Naive thymus-derived CD4-positive, alpha-beta T cell (primary cell): ENCODE results near the gene KDM4B. TPM values are rescaled to one million over a fixed set of nuclear protein-coding genes. Genes with fewer than 3 reads are reported as not detected.

ENCODE experiments used
- ATAC-seq: fragments of 150-1000 bp; cut with Tn5 transposase; 2 replicates; pipeline ENCODE4 v1.10.0; 2021; ENCODE audit warnings: mild to moderate bottlenecking, moderate library complexity
- CTCF ChIA-PET: fragments of 350-600 bp; sonication (Branson Sonifier 250); formaldehyde crosslinking; loops from one replicate; lab custom pipeline; 2021; ENCODE audit warnings: antibody characterized with exemption; lab: Charles Lee
- POLR2A ChIA-PET: fragments of 350-600 bp; sonication (Branson Sonifier 250); formaldehyde crosslinking; loops from one replicate; lab custom pipeline; 2021; ENCODE audit warnings: antibody characterized with exemption, inconsistent platforms; lab: Charles Lee
- DNase-seq, 9 donors: peaks; one replicate each; pipeline versions ENCODE4 v3.0.0 to v3.0.0-alpha.2; 2020 to 2022; ENCODE audit warnings: mixed read lengths in 1 of 9
- H3K27ac ChIP-seq: one replicate; pipeline ENCODE4 v1.7.0; 2013; ENCODE audit warnings: mild to moderate bottlenecking, low read depth, low read length, moderate library complexity
- H3K27me3 ChIP-seq, 2 donors: one replicate each; pipeline ENCODE4 v1.7.0; 2013; ENCODE audit warnings: low read length in 2 of 2, mild to moderate bottlenecking in 2 of 2, moderate library complexity in 2 of 2; ENCODE audit not compliant: control insufficient read depth in 2 of 2, insufficient read depth in 2 of 2
- H3K36me3 ChIP-seq, 3 experiments: 1 replicate in 2 of 3; 2 replicates in 1 of 3; pipeline ENCODE4 v1.7.0; 2013; ENCODE audit warnings: low read length in 3 of 3, mild to moderate bottlenecking in 3 of 3, moderate library complexity in 1 of 3; ENCODE audit not compliant: insufficient read depth in 3 of 3, control insufficient read depth in 2 of 3
- H3K4me1 ChIP-seq, 2 donors: one replicate each; pipeline ENCODE4 v1.7.0; 2013; ENCODE audit warnings: low read length in 2 of 2, mild to moderate bottlenecking in 2 of 2, moderate library complexity in 1 of 2; ENCODE audit not compliant: control insufficient read depth in 2 of 2, insufficient read depth in 2 of 2
- H3K4me3 ChIP-seq: 2 replicates; pipeline ENCODE4 v1.7.0; 2013; ENCODE audit warnings: mild to moderate bottlenecking, low read length
- H3K9me3 ChIP-seq, 3 experiments: 1 replicate in 2 of 3; 2 replicates in 1 of 3; pipeline ENCODE4 v1.7.0; 2013; ENCODE audit warnings: low read length in 3 of 3; ENCODE audit not compliant: control insufficient read depth in 2 of 3
- H3K27ac Mint-ChIP-seq, 9 donors: one replicate each; pipeline ENCODE4 v1.8.0; 2020 to 2022; ENCODE audit warnings: mixed read lengths in 9 of 9, mild to moderate bottlenecking in 8 of 9, moderate library complexity in 5 of 9, inconsistent platforms in 2 of 9
- H3K27me3 Mint-ChIP-seq, 5 donors: one replicate each; pipeline ENCODE4 v1.8.0; 2021 to 2022; ENCODE audit warnings: mixed read lengths in 5 of 5, mild to moderate bottlenecking in 1 of 5
- H3K36me3 Mint-ChIP-seq, 5 donors: one replicate each; pipeline ENCODE4 v1.8.0; 2020 to 2022; ENCODE audit warnings: mixed read lengths in 5 of 5, mild to moderate bottlenecking in 3 of 5, inconsistent platforms in 1 of 5
- H3K4me1 Mint-ChIP-seq, 7 donors: one replicate each; pipeline ENCODE4 v1.8.0; 2020 to 2022; ENCODE audit warnings: mixed read lengths in 7 of 7, mild to moderate bottlenecking in 3 of 7, inconsistent platforms in 1 of 7
- H3K4me3 Mint-ChIP-seq, 10 donors: one replicate each; pipeline ENCODE4 v1.8.0; 2020 to 2022; ENCODE audit warnings: mild to moderate bottlenecking in 10 of 10, mixed read lengths in 10 of 10, moderate library complexity in 6 of 10, inconsistent platforms in 2 of 10
- H3K9me3 Mint-ChIP-seq, 11 donors: one replicate each; pipeline ENCODE4 v1.8.0; 2020 to 2022; ENCODE audit warnings: mixed read lengths in 11 of 11, mild to moderate bottlenecking in 4 of 11, inconsistent platforms in 1 of 11, moderate library complexity in 1 of 11
- intact Hi-C, 2 donors: fragments of 100-400 bp; cut with micrococcal nuclease; formaldehyde crosslinking; loops; one replicate each; pipeline ENCODE4 v1.15.1; 2023
- polyA plus RNA-seq, 2 donors: library from polyadenylated mRNA; unstranded; fragments of 300-500 nt; fragmentation: Illumina TruSeq; gene quantifications; one replicate each; pipeline ENCODE4 v1.2.3, GENCODE V29; 2021
- total RNA-seq, 6 experiments: library from RNA in 5 of 6; stranded (reverse) in 5 of 6; gene quantifications; 1 replicate in 5 of 6; 2 replicates in 1 of 6; pipeline ENCODE4 v1.2.3 and lab custom pipeline; 2021 to 2026

KDM4B gene
- total and polyA plus RNA-seq, 7 experiments from 2014 or later: 8.1 to 78.0 (median 46.7) TPM

DNA sequence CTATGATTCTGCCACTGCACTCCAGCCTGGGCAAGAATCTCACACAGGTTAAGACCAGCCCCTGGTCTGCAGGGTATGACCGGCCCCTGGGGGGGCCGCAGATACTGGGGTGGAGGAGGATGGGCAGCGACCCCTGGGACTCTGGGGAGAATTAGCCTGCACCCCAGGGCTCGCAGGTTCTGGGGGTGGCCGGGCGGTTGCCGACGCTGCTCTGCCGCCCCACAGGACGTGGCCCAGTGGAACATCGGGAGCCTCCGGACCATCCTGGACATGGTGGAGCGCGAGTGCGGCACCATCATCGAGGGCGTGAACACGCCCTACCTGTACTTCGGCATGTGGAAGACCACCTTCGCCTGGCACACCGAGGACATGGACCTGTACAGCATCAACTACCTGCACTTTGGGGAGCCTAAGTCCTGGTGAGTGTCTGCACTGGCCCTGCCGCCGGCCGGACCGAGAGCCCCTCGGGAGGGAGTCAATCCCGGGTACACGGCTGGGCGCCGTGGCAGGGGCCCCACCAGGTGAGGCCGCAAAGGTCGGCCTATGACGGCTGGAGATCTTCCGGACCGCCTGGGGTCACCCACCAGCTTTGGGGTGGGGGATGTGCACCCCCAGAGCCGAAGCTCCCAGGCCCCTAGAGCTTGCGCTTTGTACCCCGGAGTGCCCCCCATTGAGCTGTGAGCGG, 78.5 kb downstream of the KDM4B start:
- no peaks in the 10 kb centered on the region for H3K27me3 ChIP-seq
- peaks cover 0 to 2% (median 0%) of the 10 kb centered on the region in 11 donors for H3K9me3 Mint-ChIP-seq
- intact Hi-C loops: loop anchor here (5.0 kb wide), 2 partner anchors 105 to 530 kb away; no protein-coding TSS in a partner anchor

DNA sequence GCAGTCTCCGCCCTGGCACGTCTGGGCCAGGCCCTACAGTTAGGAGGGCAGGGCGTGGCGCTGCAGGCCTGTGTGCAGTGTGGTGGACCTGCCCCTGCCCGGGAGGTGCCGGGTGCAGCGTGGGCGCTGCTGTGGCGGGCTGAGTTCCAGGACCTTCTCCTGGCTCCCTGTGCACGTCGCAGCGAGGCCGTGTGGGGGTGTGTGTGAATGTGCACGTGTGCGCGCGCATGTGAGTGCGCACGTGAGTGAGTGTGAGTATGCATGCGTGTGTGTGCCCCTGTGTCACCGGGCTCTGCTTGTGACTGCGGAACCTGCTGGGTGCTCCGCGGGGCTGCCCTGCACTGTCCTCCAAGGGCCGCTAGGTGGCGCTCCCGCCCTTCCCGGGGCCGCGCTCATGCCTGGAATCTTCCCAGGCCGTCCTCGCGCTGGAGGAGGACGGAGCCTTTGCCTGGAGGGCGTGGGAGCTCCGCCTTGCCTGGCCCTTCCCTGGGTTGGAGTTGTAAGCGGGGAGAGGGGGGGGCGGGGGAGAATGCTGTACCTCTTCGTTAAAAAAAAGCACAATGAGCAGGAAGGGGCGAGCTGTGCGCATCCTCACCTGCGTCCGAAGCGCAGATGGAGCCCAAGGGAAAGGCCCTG, 79.3 kb downstream of the KDM4B start:
- Mint-ChIP-seq H3K4me3 (no peak overlapping the region), H3K9me3 (peaks cover 0 to under 1% (median 0%) of the 10 kb centered on the region in 11 donors), H3K27me3 (no peaks in the 10 kb centered on the region), H3K4me1 (peaks cover 0 to 5% (median 3%) of the 10 kb centered on the region in 7 donors), H3K27ac (no peak overlapping the region), H3K36me3 (peaks cover 0 to 10% (median 0%) of the 10 kb centered on the region in 5 donors)
- Histone ChIP-seq H3K4me3 (no peak overlapping the region), H3K36me3 (peaks cover 0 to 47% (median 0%) of the 10 kb centered on the region in 3 experiments), H3K27ac (no peak overlapping the region), H3K27me3 (no peaks in the 10 kb centered on the region), H3K4me1 (no peaks in the 10 kb centered on the region), H3K9me3 (no peaks in the 10 kb centered on the region)
- DNase-seq (peak in 8 of 9 donors; percentile 31 to 72 (median 52)), ATAC-seq (peak; percentile 90)
- POLR2A ChIA-PET: no interaction called here
- intact Hi-C loops: loop anchor here (1.0 to 5.0 kb wide), 3 partner anchors 104 to 529 kb away; no protein-coding TSS in a partner anchor
- CTCF ChIA-PET: no interaction called here

More for the DNA sequence above, 78.5 kb downstream of the KDM4B start:
- no peaks in the 10 kb centered on the region for H3K27me3 Mint-ChIP-seq
- H3K36me3 ChIP-seq: peaks cover 0 to 45% (median 0%) of the 10 kb centered on the region in 3 experiments
- no peak overlapping the region for H3K27ac Mint-ChIP-seq
- H3K4me3 Mint-ChIP-seq: no peak overlapping the region
- no peaks in the 10 kb centered on the region for H3K9me3 ChIP-seq
- no peak overlapping the region for H3K27ac ChIP-seq
- no peak for DNase-seq
- no peak for ATAC-seq
- ChIA-PET CTCF (interaction anchor here (0.7 kb wide), 1 partner anchor 105 kb away, joined by 3 read pairs; no protein-coding TSS in a partner anchor), POLR2A (no interaction called here)
- H3K4me1 Mint-ChIP-seq: peaks cover 0 to 5% (median 3%) of the 10 kb centered on the region in 7 donors
- H3K4me3 ChIP-seq: no peak overlapping the region
- peaks cover 0 to 16% (median 0%) of the 10 kb centered on the region in 5 donors for H3K36me3 Mint-ChIP-seq
- H3K4me1 ChIP-seq: no peaks in the 10 kb centered on the region

DNA sequence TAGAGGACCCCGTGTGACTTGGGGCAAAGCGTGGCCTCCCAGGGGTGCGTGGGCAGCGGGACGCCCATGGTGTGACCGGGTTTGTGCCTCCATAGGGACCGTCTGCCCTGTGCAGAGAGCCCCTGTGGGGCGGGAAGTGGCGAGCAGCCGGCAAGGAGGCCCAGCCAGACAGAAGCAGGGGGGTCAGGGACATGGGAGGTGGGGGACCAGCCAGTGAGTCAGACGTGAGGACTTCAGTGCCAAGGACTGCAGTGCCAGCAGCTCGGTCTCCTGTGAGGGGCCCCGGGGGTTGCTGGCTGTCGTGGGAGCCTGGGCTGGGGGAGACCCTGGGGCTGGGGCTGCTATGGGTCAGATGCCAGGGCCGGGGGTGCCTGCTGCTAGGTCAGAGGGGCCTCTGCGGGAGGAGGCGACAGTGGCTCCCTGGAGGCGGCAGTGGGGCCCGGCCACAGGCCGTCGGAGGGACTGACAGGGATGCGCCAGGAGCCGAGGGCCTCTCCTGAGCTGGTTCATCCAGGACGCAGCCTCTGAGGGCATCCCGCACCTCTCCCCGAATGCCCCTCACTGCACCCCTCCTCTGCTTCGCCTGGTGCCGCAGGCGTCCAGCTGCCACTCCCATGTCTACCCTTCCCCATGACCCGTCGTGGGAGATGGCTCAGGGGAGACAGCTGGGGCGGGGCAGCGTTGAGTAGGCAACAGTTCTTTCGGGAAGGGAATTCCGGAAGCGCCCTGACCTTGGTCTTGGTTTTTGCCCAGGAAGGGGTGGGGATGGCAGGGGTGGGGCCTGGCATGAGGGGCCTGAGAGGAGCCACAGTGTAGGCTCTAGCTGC, 80.0 kb downstream of the KDM4B start:
- CTCF ChIA-PET: no interaction called here
- no peak overlapping the region for H3K4me3 Mint-ChIP-seq
- no peaks in the 10 kb centered on the region for H3K9me3 Mint-ChIP-seq

DNA sequence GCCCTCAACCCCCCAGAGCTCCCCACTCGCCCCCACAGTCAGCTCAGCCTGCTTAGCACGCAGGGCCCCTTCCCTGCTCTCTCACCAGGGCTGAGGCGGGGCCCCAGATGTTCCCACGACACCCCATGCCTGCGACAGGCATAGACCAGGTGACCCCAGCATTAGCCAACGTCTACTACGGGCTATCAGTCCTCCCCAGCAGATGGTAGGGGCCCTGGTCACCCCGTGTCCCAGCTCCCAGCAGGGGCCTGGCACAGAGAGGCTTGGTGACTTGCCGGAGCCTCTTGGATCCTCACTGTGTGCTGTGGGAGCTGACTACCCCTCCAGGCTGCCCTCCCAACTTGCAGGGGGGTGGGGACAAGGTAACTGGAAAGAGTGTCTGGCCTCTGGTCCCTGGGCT, 80.6 kb downstream of the KDM4B start:
- ChIA-PET POLR2A (interaction anchor here (0.6 kb wide), 1 partner anchor 971 kb away, joined by 3 read pairs; no protein-coding TSS in a partner anchor), CTCF (interaction anchor here (0.6 kb wide), 1 partner anchor 281 kb away, joined by 3 read pairs; no protein-coding TSS in a partner anchor)
- Mint-ChIP-seq H3K4me3 (no peak overlapping the region), H3K36me3 (peaks cover 0 to 6% (median 0%) of the 10 kb centered on the region in 5 donors), H3K27me3 (no peaks in the 10 kb centered on the region), H3K9me3 (no peaks in the 10 kb centered on the region), H3K27ac (no peak overlapping the region), H3K4me1 (peaks cover 0 to 4% (median 3%) of the 10 kb centered on the region in 7 donors)
- DNase-seq (no peak), ATAC-seq (no peak)
- intact Hi-C loops: loop anchor here (5.0 kb wide), 2 partner anchors 103 to 528 kb away; no protein-coding TSS in a partner anchor
- H3K36me3 ChIP-seq: peaks cover 0 to 53% (median 0%) of the 10 kb centered on the region in 3 experiments
- H3K27me3 ChIP-seq: no peaks in the 10 kb centered on the region
- no peaks in the 10 kb centered on the region for H3K9me3 ChIP-seq
- H3K4me3 ChIP-seq: no peak overlapping the region
- no peak overlapping the region for H3K27ac ChIP-seq
- H3K4me1 ChIP-seq: no peaks in the 10 kb centered on the region

More for the DNA sequence above, 80.0 kb downstream of the KDM4B start:
- peak in 1 of 9 donors; percentile 10 for DNase-seq
- Histone ChIP-seq H3K4me1 (no peaks in the 10 kb centered on the region), H3K4me3 (no peak overlapping the region), H3K9me3 (no peaks in the 10 kb centered on the region), H3K27me3 (no peaks in the 10 kb centered on the region), H3K36me3 (peaks cover 0 to 48% (median 0%) of the 10 kb centered on the region in 3 experiments), H3K27ac (no peak overlapping the region)
- intact Hi-C loops: loop anchor here (1.0 to 5.0 kb wide), 3 partner anchors 103 to 528 kb away; no protein-coding TSS in a partner anchor
- Mint-ChIP-seq H3K27me3 (no peaks in the 10 kb centered on the region), H3K36me3 (peaks cover 0 to 7% (median 0%) of the 10 kb centered on the region in 5 donors), H3K27ac (no peak overlapping the region), H3K4me1 (peaks cover 0 to 5% (median 3%) of the 10 kb centered on the region in 7 donors)
- POLR2A ChIA-PET: no interaction called here
- no peak for ATAC-seq

DNA sequence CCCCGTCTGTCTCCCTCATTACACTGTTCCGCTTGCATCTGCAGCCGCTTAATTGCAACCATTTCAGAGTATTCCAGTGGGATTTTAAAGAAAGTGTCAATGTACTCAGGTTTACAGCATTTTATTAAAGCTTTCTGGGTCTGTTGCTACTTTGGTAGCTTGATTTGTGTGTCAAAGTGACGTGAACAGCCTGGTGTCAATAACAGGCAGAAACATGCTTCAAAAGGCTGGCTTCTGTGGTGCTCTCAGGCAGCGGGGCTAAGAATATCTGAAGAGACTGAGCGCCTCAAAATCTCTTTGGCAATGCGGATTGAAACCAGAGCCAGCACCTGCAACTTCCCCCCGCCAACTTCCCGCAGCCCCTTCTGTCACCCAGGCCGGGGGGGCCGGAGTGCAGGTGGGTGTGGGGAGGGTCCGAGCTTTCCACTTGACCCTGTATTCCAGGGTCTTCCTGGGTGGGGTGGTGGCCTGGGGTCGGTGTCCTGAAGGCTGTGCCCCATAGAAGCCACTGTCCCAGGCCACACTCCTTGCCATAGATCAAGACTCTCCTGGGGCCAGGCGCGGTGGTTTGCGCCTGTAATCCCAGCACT, 81.2 kb downstream of the KDM4B start:
- Mint-ChIP-seq H3K4me1 (peaks cover 0 to 4% (median 2%) of the 10 kb centered on the region in 7 donors), H3K9me3 (no peaks in the 10 kb centered on the region), H3K27ac (peak overlapping the region in 1 of 9 donors; percentile 36), H3K36me3 (peaks cover 0 to 6% (median 0%) of the 10 kb centered on the region in 5 donors), H3K4me3 (no peak overlapping the region), H3K27me3 (no peaks in the 10 kb centered on the region)
- no peak for ATAC-seq
- H3K27me3 ChIP-seq: no peaks in the 10 kb centered on the region
- DNase-seq: no peak
- POLR2A ChIA-PET: interaction anchor here (0.6 kb wide), 1 partner anchor 971 kb away, joined by 3 read pairs; no protein-coding TSS in a partner anchor
- intact Hi-C loops: loop anchor here in 1 of 2 donors (5.0 kb wide), 1 partner anchor 87 kb away; no protein-coding TSS in a partner anchor
- no peaks in the 10 kb centered on the region for H3K9me3 ChIP-seq
- no peak overlapping the region for H3K27ac ChIP-seq
- no peak overlapping the region for H3K4me3 ChIP-seq
- peaks cover 0 to 59% (median 0%) of the 10 kb centered on the region in 3 experiments for H3K36me3 ChIP-seq
- H3K4me1 ChIP-seq: no peaks in the 10 kb centered on the region
- CTCF ChIA-PET: interaction anchor here (0.6 kb wide), 1 partner anchor 280 kb away, joined by 3 read pairs; no protein-coding TSS in a partner anchor
